MM.1S (cell line): ENCODE data around the gene AKTIP.

Experiments used
- DNase-seq: peaks from one replicate; pipeline ENCODE4 v3.0.0-alpha.2; 2015
- H2AFZ ChIP-seq: fragments of 300-600 bp; sonication (generic); 2 replicates; pipeline ENCODE4 v1.6.0; 2016; ENCODE audit warnings: antibody characterized with exemption, low read length
- H3F3A ChIP-seq: fragments of 300-600 bp; sonication (generic); 2 replicates; pipeline ENCODE4 v1.6.1; 2016; ENCODE audit warnings: mild to moderate bottlenecking, antibody characterized with exemption, low read length, moderate library complexity, mixed read lengths; ENCODE audit not compliant: insufficient read depth
- H3K27ac ChIP-seq: fragments of 300-600 bp; sonication (generic); 2 replicates; pipeline ENCODE4 v1.5.1; 2016; ENCODE audit warnings: mild to moderate bottlenecking, low read length
- H3K27me3 ChIP-seq: fragments of 300-600 bp; sonication (generic); replicated peaks from 2 replicates; pipeline ENCODE4 v1.6.0; 2016; ENCODE audit warnings: low read length; ENCODE audit not compliant: insufficient read depth
- H3K36me3 ChIP-seq: fragments of 300-600 bp; sonication (generic); replicated peaks from 2 replicates; pipeline ENCODE4 v1.6.1; 2016; ENCODE audit warnings: mild to moderate bottlenecking, low read length, mixed read lengths; ENCODE audit not compliant: insufficient read depth
- H3K4me1 ChIP-seq: fragments of 300-600 bp; sonication (generic); 2 replicates; pipeline ENCODE4 v1.6.1; 2016; ENCODE audit warnings: low read length, mixed read lengths
- H3K4me2 ChIP-seq: fragments of 300-600 bp; sonication (generic); 2 replicates; pipeline ENCODE4 v1.6.0; 2016; ENCODE audit warnings: low read depth, low read length
- H3K4me3 ChIP-seq: fragments of 300-600 bp; sonication (generic); 2 replicates; pipeline ENCODE4 v1.5.1; 2016; ENCODE audit warnings: low read length, mixed read lengths
- H3K79me2 ChIP-seq: fragments of 300-600 bp; sonication (generic); 2 replicates; pipeline ENCODE4 v1.6.1; 2016; ENCODE audit warnings: mixed run types, low read length, mixed read lengths
- H3K9ac ChIP-seq: fragments of 300-600 bp; sonication (generic); 2 replicates; pipeline ENCODE4 v1.6.1; 2016; ENCODE audit warnings: low read length, mixed read lengths
- H3K9me2 ChIP-seq: fragments of 300-600 bp; sonication (generic); replicated peaks from 2 replicates; pipeline ENCODE4 v1.6.1; 2016; ENCODE audit warnings: mild to moderate bottlenecking, low read length, mixed read lengths; ENCODE audit not compliant: insufficient read depth
- H3K9me3 ChIP-seq: fragments of 300-600 bp; sonication (generic); replicated peaks from 2 replicates; pipeline ENCODE4 v1.6.1; 2016; ENCODE audit warnings: mild to moderate bottlenecking, low read length, mixed read lengths; ENCODE audit not compliant: insufficient read depth
- H4K20me1 ChIP-seq: fragments of 300-600 bp; sonication (generic); 2 replicates; pipeline ENCODE4 v1.6.1; 2016; ENCODE audit warnings: mild to moderate bottlenecking, low read length, moderate library complexity, mixed read lengths; ENCODE audit not compliant: insufficient read depth
- EZH2 ChIP-seq: fragments of 300-600 bp; sonication (generic); optimal IDR thresholded peaks from 2 replicates; pipeline ENCODE3; 2017; ENCODE audit warnings: low read depth, mild to moderate bottlenecking, antibody characterized with exemption, low read length, mixed read lengths
- EZH2phosphoT487 ChIP-seq: fragments of 300-600 bp; sonication (generic); IDR thresholded peaks from 2 replicates; pipeline ENCODE4 v1.6.1; 2018; ENCODE audit warnings: antibody characterized with exemption, low read length
- TF ChIP-seq, protein P1 (sequence below): fragments of 300-600 bp; sonication (generic); IDR thresholded peaks from 2 replicates; pipeline ENCODE4 v1.5.1; 2016; ENCODE audit warnings: antibody characterized with exemption, low read length, mixed read lengths

The AKTIP gene

DNA sequence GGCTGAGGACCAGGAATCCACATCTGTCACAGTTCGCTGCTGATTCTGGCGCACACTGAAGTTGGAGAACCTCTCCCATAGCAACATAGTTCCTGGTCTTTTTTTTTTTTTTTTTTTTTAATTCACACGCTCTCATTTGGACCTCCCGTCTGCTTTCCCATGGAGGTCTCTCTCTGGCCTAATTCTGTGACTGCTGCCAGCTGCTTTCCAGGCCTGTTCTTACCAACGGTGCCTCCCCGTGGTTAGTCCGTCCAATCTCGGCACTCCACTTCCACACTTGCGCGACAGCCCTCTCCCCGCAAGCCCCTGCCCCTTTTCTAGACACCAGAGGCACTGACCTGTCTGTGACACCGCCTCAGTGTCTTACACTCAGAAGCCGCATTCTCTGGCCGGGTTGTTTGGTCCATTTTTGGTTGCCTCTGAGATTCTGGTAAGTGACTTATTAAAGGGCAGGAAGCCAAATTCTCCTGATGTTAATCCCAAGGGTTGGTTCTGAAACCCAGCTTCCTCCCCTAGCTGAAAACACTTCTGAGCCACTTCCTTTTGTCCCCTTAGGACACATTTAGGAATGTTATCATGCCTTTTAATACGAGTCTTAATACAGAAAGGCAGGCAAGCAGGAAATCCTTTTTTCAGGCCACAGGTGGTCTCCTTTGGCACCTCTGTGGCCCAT is 1.1 kb upstream of the AKTIP start:
- H3F3A ChIP-seq, result peaks cover 7% of the 10 kb centered on the region; the same call in 1 of the 2 replicates
- DNase-seq, result peak; percentile 19
- peak overlapping the region; percentile 73 for H2AFZ ChIP-seq
- no peaks in the 10 kb centered on the region for H3K9me2 ChIP-seq
- no peaks in the 10 kb centered on the region for H3K36me3 ChIP-seq
- TF ChIP-seq EZH2, result no peak
- no peaks in the 10 kb centered on the region for H4K20me1 ChIP-seq
- no peaks in the 10 kb centered on the region for H3K27me3 ChIP-seq
- peak overlapping the region; percentile 87 for H3K4me3 ChIP-seq
- peak overlapping the region; percentile 94 for H3K4me2 ChIP-seq
- H3K79me2 ChIP-seq, result peaks cover 27% of the 10 kb centered on the region
- peak overlapping the region; percentile 83; the same call in 1 of the 2 replicates for H3K9ac ChIP-seq
- H3K4me1 ChIP-seq, result peaks cover 21% of the 10 kb centered on the region
- H3K9me3 ChIP-seq, result no peaks in the 10 kb centered on the region
- peak overlapping the region; percentile 85; the same call in 1 of the 2 replicates for H3K27ac ChIP-seq

DNA sequence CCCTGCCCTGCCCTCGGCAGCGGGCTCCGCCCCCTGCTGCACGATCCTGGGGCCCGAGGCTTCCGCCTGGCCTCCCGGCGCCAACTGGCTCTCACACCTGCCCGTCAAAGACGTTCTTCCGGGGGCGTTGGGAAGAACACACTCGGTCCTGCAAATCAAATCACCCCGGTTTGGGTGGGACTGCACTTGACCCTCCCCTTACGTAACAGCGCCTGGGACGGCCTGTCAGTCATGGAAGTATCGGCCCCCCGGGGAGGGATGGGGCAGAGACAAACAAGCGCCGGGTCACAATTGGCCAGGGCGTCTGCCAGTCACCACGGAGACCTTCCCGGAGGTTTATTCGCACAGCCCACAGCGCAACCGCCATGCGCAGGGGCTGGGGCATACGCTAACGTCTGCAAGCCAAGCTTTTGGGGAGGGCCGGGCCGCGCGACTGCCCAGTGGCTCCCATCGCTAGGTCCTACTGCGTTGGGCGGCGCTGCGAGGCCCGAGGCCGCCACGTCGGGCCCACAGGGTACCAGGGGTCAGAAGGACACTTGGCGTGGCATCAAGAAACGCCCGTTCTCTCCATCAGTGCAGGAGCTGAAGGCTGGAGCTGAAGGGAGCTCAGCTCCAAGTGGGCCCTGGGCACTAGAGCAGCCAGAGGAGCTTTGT is 388 bp upstream of the AKTIP start:
- Histone ChIP-seq H2AFZ (peak overlapping the region; percentile 73), H3K27me3 (no peaks in the 10 kb centered on the region), H3K4me3 (peak overlapping the region; percentile 87), H4K20me1 (no peaks in the 10 kb centered on the region), H3K27ac (peak overlapping the region; percentile 85; the same call in 1 of the 2 replicates), H3K36me3 (no peaks in the 10 kb centered on the region), H3K9me2 (no peaks in the 10 kb centered on the region), H3F3A (peaks cover 7% of the 10 kb centered on the region; the same call in 1 of the 2 replicates), H3K9me3 (no peaks in the 10 kb centered on the region), H3K4me2 (peak overlapping the region; percentile 94), H3K9ac (peak overlapping the region; percentile 83), H3K4me1 (peaks cover 21% of the 10 kb centered on the region), H3K79me2 (peaks cover 27% of the 10 kb centered on the region)
- TF ChIP-seq, protein P1, sequence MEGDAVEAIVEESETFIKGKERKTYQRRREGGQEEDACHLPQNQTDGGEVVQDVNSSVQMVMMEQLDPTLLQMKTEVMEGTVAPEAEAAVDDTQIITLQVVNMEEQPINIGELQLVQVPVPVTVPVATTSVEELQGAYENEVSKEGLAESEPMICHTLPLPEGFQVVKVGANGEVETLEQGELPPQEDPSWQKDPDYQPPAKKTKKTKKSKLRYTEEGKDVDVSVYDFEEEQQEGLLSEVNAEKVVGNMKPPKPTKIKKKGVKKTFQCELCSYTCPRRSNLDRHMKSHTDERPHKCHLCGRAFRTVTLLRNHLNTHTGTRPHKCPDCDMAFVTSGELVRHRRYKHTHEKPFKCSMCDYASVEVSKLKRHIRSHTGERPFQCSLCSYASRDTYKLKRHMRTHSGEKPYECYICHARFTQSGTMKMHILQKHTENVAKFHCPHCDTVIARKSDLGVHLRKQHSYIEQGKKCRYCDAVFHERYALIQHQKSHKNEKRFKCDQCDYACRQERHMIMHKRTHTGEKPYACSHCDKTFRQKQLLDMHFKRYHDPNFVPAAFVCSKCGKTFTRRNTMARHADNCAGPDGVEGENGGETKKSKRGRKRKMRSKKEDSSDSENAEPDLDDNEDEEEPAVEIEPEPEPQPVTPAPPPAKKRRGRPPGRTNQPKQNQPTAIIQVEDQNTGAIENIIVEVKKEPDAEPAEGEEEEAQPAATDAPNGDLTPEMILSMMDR, result no peak
- TF ChIP-seq EZH2phosphoT487, result no peak
- TF ChIP-seq EZH2, result no peak
- DNase-seq, result peak; percentile 100

DNA sequence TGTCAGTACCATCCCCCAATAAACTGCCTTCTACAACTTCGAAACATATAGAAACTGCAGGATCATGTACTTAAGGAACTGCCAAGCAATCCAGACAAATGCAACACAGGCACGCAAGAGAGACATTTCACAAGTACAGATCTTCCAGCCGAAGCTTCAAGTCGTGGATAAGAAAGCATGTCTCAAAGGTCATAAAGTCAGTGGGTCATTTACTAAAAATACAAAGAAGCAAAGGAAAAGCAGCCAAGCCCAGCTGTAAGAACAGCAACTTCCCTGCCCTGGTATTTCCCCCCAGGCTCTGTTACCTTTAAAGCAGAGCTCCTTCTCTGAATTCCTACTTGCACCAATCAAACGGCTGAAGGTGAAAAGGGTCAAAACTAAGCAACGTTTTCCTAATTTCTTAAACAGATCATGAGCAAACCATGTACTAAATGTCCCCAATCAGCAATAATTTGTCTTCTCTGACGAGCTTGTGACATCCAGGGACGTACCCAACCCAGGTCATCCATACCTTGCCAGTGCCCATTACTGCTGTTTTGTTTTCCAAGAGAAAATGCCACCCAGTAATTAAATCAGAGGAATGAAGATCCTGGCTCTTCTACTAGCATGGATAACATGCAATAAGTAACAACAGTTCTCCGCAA is 1.7 kb downstream of the AKTIP start:
- H3K36me3 ChIP-seq, result no peaks in the 10 kb centered on the region; the same call in 1 of the 2 replicates
- H3K4me1 ChIP-seq, result peaks cover 21% of the 10 kb centered on the region
- no peak for DNase-seq
- peak overlapping the region; percentile 67 for H3K4me2 ChIP-seq
- peak overlapping the region; percentile 93 for H3K4me3 ChIP-seq
- H2AFZ ChIP-seq, result no peak overlapping the region
- no peaks in the 10 kb centered on the region for H3K27me3 ChIP-seq
- H4K20me1 ChIP-seq, result no peaks in the 10 kb centered on the region
- H3K9me2 ChIP-seq, result no peaks in the 10 kb centered on the region
- TF ChIP-seq EZH2phosphoT487 (no peak), EZH2 (no peak)
- TF ChIP-seq, protein P1, result no peak
- peaks cover 7% of the 10 kb centered on the region; the same call in 1 of the 2 replicates for H3F3A ChIP-seq
- no peaks in the 10 kb centered on the region for H3K9me3 ChIP-seq
- H3K9ac ChIP-seq, result peak overlapping the region; percentile 77; the same call in 1 of the 2 replicates
- H3K27ac ChIP-seq, result no peak overlapping the region
- H3K79me2 ChIP-seq, result peaks cover 27% of the 10 kb centered on the region
